Vagina (tissue), 2 donors: ENCODE data around the gene TMC5.

ENCODE experiments used
- POLR2A ChIP-seq, 2 donors: fragments of 450-650 bp; IDR thresholded peaks; one replicate each; pipeline ENCODE4 v1.6.1; 2017; ENCODE audit warnings: antibody characterized with exemption in 2 of 2, mild to moderate bottlenecking in 2 of 2, moderate library complexity in 2 of 2
- POLR2AphosphoS5 ChIP-seq, 2 donors: sonication (generic); formaldehyde crosslinking; IDR thresholded peaks; one replicate each; pipeline ENCODE4 v1.9.0; 2017; ENCODE audit warnings: antibody characterized with exemption in 2 of 2, mild to moderate bottlenecking in 2 of 2, low read depth in 1 of 2; ENCODE audit not compliant: insufficient read depth in 1 of 2
- TF ChIP-seq, protein P1 (sequence below), 3 experiments: fragments of 450-650 bp in 2 of 3; fragments of 200-600 bp in 1 of 3; sonication (generic) in 1 of 3; IDR thresholded peaks; one replicate each; pipeline ENCODE4 v1.5.1; 2017 to 2019; ENCODE audit warnings: antibody characterized with exemption in 3 of 3, mild to moderate bottlenecking in 2 of 3, moderate library complexity in 2 of 3

DNA sequence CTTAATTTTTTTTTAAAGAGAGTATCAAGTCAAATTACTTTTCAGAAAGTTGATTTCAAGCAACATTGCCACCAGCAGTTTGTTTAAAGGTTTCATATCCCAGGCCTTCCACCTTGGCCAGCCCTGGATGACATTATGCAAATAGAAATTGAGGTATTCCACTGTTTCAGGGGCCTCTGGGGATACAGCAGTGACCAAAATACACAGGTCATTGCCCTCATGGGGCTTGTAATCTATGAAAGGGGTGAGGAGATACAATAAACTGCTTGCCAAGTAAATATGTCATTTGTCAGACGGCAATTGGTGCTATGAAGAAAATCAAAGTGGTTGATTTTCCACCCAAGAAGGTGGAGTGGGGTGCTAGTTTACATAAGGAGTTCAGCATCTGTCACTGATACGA lies 37.8 kb upstream of the TMC5 start:
- TF ChIP-seq, protein P1, sequence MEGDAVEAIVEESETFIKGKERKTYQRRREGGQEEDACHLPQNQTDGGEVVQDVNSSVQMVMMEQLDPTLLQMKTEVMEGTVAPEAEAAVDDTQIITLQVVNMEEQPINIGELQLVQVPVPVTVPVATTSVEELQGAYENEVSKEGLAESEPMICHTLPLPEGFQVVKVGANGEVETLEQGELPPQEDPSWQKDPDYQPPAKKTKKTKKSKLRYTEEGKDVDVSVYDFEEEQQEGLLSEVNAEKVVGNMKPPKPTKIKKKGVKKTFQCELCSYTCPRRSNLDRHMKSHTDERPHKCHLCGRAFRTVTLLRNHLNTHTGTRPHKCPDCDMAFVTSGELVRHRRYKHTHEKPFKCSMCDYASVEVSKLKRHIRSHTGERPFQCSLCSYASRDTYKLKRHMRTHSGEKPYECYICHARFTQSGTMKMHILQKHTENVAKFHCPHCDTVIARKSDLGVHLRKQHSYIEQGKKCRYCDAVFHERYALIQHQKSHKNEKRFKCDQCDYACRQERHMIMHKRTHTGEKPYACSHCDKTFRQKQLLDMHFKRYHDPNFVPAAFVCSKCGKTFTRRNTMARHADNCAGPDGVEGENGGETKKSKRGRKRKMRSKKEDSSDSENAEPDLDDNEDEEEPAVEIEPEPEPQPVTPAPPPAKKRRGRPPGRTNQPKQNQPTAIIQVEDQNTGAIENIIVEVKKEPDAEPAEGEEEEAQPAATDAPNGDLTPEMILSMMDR (IDR thresholded peaks at IDR 0.05) = no peak
- TF ChIP-seq POLR2A (IDR thresholded peaks at IDR 0.05) = no peak
- no peak for TF ChIP-seq POLR2AphosphoS5 (IDR thresholded peaks at IDR 0.05; ENCODE audit: insufficient read depth in 1 of 2, low read depth in 1 of 2)
